Measurements from ENCODE around the gene IBTK.
"Not testable (repeated sequence)": the region's sequence is repeated elsewhere in the genome, so short reads cannot be mapped to it uniquely, and the experiment has no call there.

Gene IBTK

DNA sequence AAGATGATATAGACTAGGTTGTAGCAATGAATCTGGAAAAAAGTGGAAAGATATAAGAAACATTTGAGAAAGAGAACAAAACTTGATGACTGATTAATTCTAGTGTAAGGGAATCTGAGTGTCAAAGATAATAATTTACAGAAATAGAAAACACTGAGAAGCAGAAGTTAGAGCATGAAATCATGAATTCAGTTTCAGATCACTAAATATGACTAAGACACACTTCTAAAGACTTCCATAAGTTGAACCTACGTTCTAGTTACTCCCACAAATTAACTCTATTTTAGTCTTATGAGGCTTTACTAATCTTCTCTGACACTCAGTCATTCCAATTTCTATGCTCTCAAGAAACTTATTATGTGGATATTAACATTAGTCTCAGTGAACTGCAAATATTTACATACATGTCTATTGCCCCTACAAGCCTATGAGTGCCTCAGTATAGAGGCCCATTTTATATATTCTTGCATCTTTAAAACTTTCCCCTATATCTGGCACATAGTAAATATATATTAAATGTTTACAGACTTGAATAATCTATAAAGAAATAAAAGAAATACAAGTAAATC is 30.4 kb downstream of the IBTK start:
- H3K36me3 Mint-ChIP-seq (ENCODE audit: low read depth) = peaks cover 46% of the 10 kb centered on the region
- DNase-seq (no peak), ATAC-seq (no peak)
- H3K27ac Mint-ChIP-seq = no peak overlapping the region
- no peaks in the 10 kb centered on the region for H3K9me3 Mint-ChIP-seq
- peaks cover 2% of the 10 kb centered on the region for H3K4me1 Mint-ChIP-seq
- H3K4me3 Mint-ChIP-seq = no peak overlapping the region
- H3K27me3 Mint-ChIP-seq = no peaks in the 10 kb centered on the region

DNA sequence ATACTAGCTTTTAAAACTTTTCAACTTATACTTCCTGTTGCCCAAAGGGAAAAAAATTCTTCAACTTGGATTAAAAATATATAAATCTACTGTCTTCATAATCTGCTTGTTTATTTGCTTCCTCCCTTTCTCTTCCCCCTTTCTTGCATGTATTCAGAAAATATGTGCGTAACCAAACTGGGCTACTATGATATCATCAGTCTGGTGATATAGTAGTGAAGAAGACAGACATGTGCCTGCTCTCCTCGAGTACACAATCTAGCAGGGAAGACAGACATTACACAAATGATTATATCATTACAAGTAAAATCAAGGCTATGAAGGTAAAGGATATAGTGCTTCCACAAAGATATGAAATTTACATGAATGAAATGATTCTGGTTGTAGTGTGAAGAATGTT is 31.0 kb downstream of the IBTK start:
- Mint-ChIP-seq H3K9me3 (no peaks in the 10 kb centered on the region), H3K27me3 (no peaks in the 10 kb centered on the region), H3K36me3 (ENCODE audit: low read depth) (peaks cover 46% of the 10 kb centered on the region), H3K4me1 (peaks cover 2% of the 10 kb centered on the region), H3K27ac (no peak overlapping the region), H3K4me3 (no peak overlapping the region)
- ATAC-seq (no peak), DNase-seq (no peak)

DNA sequence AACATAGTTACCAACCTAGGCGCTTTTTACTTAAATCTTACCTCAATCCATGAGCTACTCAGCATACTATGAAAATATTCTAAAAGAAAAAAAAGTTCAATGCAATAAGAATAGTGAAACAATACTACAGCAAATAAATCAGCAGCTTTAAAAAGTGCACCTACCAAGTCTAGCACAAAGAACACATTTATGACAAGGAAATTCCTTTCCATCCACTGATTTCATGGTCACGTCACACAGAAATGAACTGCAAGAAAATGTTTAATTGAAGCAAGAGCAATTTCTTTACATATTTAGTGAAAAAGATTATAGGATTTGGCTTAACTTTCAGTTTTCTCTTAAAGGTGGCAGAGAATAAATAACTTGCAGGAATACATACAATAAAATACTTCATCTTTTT is 36.2 kb downstream of the IBTK start:
- no peaks in the 10 kb centered on the region for H3K9me3 Mint-ChIP-seq
- no peaks in the 10 kb centered on the region for H3K27me3 Mint-ChIP-seq
- peaks cover 51% of the 10 kb centered on the region for H3K36me3 Mint-ChIP-seq (ENCODE audit: low read depth)
- no peak overlapping the region for H3K27ac Mint-ChIP-seq
- H3K4me3 Mint-ChIP-seq = no peak overlapping the region
- ATAC-seq (no peak), DNase-seq (no peak)
- H3K4me1 Mint-ChIP-seq = no peaks in the 10 kb centered on the region

DNA sequence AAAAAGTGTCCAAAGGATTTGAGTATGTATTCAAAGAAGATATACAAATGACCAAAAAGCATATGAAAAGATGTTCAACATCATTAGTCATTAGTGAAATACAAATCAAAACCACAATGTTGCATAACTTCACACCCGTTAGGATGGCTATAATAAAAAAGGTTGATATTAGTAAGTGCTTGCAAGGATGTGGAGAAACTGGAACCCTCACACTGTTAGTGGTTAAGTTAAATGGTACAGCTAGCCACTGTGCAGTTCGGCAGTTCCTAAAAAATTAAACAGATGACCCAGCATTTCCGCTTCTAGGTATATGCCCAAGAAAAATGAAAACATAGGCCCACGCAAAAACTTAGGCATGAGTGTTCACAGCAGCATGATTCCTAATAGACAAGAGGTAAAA is 38.6 kb downstream of the IBTK start:
- Mint-ChIP-seq H3K4me3 (no peak overlapping the region), H3K27me3 (no peaks in the 10 kb centered on the region), H3K27ac (no peak overlapping the region), H3K4me1 (no peaks in the 10 kb centered on the region), H3K9me3 (no peaks in the 10 kb centered on the region), H3K36me3 (ENCODE audit: low read depth) (peaks cover 48% of the 10 kb centered on the region)
- DNase-seq (no peak), ATAC-seq (no peak)

DNA sequence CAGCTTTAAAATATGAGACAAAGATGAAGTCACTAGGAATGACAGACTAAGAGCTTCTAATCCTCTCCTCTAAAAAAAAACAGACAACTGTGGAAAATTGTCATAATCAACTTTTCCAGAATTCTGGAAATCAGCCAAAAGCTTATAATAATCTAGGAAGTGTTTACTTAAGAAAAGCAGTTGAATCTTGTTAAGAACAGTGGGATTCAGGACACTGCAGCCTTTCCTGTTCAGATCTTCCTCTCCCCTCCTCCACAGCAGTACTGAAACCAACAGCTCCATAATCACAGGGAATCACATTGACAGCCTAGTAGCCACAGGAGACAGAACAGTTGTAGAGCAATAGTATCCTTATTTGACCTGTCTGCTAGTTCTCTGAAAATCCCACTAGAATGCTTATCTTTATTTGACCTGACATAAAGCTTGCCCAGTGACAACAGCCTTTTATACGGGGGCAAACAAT is 41.6 kb downstream of the IBTK start:
- H3K27me3 Mint-ChIP-seq = no peaks in the 10 kb centered on the region
- H3K36me3 Mint-ChIP-seq (ENCODE audit: low read depth) = peaks cover 51% of the 10 kb centered on the region
- H3K4me3 Mint-ChIP-seq = no peak overlapping the region
- ATAC-seq (no peak), DNase-seq (no peak)
- H3K27ac Mint-ChIP-seq = no peak overlapping the region
- no peaks in the 10 kb centered on the region for H3K9me3 Mint-ChIP-seq
- H3K4me1 Mint-ChIP-seq = no peaks in the 10 kb centered on the region

DNA sequence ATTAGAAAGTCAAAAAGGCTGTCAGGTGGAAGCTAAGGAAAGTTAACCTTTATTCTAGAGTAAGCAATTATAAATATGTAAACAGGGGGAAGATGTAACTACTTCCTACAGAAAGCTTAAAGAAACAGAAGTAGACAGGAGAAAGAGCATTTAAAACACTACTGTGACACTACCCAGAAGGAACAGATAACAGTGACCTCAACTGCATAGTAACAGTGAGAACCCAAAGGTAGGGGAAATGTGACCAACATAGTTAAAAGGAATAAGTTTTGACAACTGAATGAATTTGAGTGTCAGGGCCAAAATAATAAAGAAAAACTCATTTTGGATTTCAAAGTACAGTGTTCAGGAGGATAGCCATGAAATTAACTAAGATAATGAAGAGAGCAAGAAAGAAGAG is 43.5 kb downstream of the IBTK start:
- Mint-ChIP-seq H3K36me3 (ENCODE audit: low read depth) (peaks cover 51% of the 10 kb centered on the region), H3K4me1 (no peaks in the 10 kb centered on the region), H3K9me3 (no peaks in the 10 kb centered on the region), H3K4me3 (no peak overlapping the region), H3K27ac (no peak overlapping the region), H3K27me3 (no peaks in the 10 kb centered on the region)
- no peak for DNase-seq
- ATAC-seq = no peak

DNA sequence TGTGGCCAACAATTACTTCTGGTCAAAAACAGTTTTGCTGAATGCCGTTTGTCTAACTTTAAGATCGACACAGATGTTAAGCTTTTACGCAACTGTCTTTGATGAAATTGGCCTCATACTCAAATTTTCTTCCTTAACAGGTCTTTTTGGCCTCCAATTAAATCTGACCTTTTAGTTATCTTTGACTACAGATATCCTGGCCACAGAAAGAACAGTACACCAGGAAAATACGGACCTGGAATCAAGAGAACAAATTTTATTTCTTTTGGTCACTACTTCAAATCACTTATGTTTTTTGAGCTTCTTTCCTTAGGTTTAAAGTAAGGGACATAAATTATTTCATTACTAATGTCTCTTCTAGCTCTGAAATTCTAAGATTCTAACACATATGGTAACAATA is 49.8 kb downstream of the IBTK start:
- H3K4me3 Mint-ChIP-seq = no peak overlapping the region
- H3K36me3 Mint-ChIP-seq (ENCODE audit: low read depth) = peaks cover 49% of the 10 kb centered on the region
- no peaks in the 10 kb centered on the region for H3K4me1 Mint-ChIP-seq
- no peaks in the 10 kb centered on the region for H3K9me3 Mint-ChIP-seq
- H3K27me3 Mint-ChIP-seq = no peaks in the 10 kb centered on the region
- no peak for DNase-seq
- H3K27ac Mint-ChIP-seq = no peak overlapping the region
- ATAC-seq = no peak

DNA sequence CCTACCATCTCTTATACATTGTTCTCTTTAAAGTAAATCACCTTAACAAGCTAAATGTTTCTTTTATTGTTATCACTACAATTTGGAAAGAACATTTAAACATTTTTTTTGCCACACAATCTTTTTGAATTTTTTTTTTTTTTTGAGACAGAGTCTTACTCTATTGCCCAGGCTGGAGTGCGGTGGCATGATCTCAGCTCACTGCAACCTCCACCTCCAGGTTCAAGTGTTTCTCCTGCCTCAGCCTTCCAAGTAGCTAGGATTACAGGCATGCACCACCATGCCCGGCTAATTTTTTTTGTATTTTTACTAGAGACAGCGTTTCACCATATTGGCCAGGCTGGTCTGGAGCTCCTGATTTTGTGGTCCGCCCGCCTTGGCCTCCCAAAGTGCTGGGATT is 50.3 kb downstream of the IBTK start:
- H3K4me1 Mint-ChIP-seq, ATAC-seq, H3K4me3 Mint-ChIP-seq, H3K27ac Mint-ChIP-seq, H3K27me3 Mint-ChIP-seq, DNase-seq, H3K9me3 Mint-ChIP-seq: not testable (repeated sequence)
- peaks cover 46% of the 10 kb centered on the region for H3K36me3 Mint-ChIP-seq (ENCODE audit: low read depth)

DNA sequence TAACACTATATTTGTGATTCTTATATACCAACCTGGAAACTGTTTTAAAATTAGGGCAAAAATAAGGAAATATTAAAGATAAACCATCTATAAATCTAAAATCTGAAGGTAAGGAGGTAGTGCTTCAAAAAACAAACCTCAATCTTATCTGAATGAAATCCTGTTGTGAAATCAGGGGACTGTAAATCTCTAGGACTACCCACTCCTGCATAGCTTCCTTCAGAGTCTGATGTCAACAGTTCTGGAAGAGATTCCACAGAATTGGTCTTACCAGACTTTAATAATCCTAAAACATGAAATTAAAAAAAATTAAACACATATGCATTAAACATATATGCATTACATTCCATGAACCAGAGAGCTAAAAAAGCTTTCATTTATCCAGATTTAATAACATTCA is 51.4 kb downstream of the IBTK start:
- H3K36me3 Mint-ChIP-seq (ENCODE audit: low read depth) = peaks cover 47% of the 10 kb centered on the region
- no peak overlapping the region for H3K4me3 Mint-ChIP-seq
- no peaks in the 10 kb centered on the region for H3K27me3 Mint-ChIP-seq
- no peaks in the 10 kb centered on the region for H3K9me3 Mint-ChIP-seq
- H3K27ac Mint-ChIP-seq = no peak overlapping the region
- ATAC-seq = no peak
- H3K4me1 Mint-ChIP-seq = no peaks in the 10 kb centered on the region
- no peak for DNase-seq

DNA sequence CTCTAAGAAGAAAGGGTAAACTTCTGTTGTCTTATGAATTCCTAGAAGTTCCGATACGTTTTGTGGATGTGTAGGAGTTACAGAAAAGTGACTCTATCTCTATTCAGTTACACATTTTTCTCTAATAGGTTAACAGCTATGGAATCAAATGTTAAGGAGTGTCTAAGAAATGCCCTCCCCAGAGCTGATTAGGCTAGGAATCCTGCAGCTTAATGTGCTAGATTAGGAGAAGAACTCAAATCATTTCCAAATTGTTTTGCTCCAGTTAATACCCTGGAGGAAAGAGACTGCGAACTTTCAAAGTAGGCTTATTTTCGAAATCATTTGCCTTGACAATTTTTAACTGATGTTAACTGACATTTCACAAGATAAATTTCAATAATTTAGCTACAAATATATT is 51.9 kb downstream of the IBTK start:
- H3K9me3 Mint-ChIP-seq = no peaks in the 10 kb centered on the region
- H3K27me3 Mint-ChIP-seq = no peaks in the 10 kb centered on the region
- no peak overlapping the region for H3K27ac Mint-ChIP-seq
- no peak for ATAC-seq
- no peaks in the 10 kb centered on the region for H3K4me1 Mint-ChIP-seq
- H3K36me3 Mint-ChIP-seq (ENCODE audit: low read depth) = peaks cover 46% of the 10 kb centered on the region
- no peak overlapping the region for H3K4me3 Mint-ChIP-seq
- DNase-seq = no peak

DNA sequence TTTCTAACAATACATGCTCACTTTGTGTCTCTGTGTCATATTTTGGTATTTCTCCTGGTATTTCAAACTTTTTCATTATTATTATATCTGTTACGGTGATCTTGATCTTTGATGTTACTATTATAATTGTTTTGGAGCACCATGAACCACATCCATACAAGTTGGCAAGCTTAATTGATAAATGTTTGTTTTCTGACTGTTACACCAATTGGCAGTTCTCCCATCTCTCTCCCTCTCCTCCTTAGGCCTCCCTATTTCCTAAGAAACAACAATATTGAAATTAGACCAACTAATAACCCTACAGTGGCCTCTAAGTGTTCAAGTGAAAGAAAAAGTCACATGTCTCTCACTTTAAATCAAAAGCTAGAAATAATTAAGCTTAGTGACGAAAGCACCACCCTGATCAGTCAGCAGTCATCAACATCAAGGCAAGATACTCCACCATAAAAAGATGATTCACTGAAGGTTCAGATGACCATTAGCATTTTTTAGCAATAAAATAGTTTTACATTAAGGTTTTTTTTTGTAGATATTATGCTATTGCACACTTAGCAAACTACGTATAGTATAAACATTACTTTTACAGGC is 61.5 kb downstream of the IBTK start:
- Mint-ChIP-seq H3K4me3 (no peak overlapping the region), H3K27ac (no peak overlapping the region), H3K9me3 (no peaks in the 10 kb centered on the region), H3K27me3 (no peaks in the 10 kb centered on the region), H3K36me3 (ENCODE audit: low read depth) (peaks cover 44% of the 10 kb centered on the region), H3K4me1 (peaks cover 6% of the 10 kb centered on the region)
- ATAC-seq (no peak), DNase-seq (no peak)

DNA sequence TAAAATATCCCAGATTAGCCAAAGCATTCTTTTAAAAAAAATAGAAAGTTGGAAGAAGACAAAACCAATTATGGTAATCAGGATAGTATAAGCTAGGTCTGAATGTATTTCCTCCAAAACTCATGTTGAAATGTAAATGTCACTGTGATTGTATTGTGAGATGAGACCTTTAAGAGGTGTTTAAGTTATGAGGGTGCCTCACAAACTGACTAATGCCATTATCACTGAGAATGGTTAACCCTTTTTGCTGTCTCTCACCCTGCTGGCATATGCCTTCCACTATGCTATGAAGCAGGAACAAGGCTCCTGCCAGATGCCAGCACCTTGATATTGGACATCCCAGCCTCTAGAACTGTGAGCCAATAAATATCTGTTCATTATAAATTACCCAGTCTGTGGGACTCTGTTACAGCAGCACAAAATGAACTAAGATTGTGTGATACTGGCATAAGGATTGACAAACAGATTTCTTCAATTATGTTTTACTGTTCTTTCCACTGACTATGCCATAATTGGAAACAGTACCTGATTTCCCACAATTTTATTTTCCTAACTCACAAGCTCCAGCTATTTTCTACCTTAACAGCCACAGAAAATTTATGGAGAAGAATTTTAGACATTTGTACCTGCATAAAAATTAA is 63.8 kb downstream of the IBTK start:
- Mint-ChIP-seq H3K4me1 (peaks cover 6% of the 10 kb centered on the region), H3K27ac (no peak overlapping the region), H3K36me3 (ENCODE audit: low read depth) (peaks cover 41% of the 10 kb centered on the region), H3K9me3 (no peaks in the 10 kb centered on the region), H3K27me3 (no peaks in the 10 kb centered on the region), H3K4me3 (no peak overlapping the region)
- ATAC-seq (peak; percentile 68), DNase-seq (no peak)

DNA sequence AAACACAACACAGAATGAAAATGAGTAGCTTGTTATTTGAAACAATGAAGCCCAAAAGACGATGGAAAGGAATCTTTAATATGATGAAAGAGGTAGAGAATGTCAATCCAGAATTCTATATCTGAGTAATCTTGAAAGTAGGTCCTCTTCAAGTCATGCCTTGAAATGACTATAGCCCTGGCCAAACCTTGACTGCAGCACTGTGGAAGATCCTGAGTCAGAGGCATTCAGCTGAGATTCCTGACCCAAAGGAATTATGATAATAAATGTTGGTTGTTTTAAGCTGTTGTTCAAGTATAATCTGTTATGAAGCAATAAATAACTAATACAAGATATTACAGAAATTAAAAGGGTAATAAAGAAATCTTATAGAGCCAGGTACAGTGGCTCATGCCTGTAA is 64.8 kb downstream of the IBTK start:
- no peaks in the 10 kb centered on the region for H3K9me3 Mint-ChIP-seq
- no peaks in the 10 kb centered on the region for H3K27me3 Mint-ChIP-seq
- no peak overlapping the region for H3K4me3 Mint-ChIP-seq
- DNase-seq (no peak), ATAC-seq (peak; percentile 59)
- peaks cover 40% of the 10 kb centered on the region for H3K36me3 Mint-ChIP-seq (ENCODE audit: low read depth)
- peaks cover 6% of the 10 kb centered on the region for H3K4me1 Mint-ChIP-seq
- no peak overlapping the region for H3K27ac Mint-ChIP-seq

DNA sequence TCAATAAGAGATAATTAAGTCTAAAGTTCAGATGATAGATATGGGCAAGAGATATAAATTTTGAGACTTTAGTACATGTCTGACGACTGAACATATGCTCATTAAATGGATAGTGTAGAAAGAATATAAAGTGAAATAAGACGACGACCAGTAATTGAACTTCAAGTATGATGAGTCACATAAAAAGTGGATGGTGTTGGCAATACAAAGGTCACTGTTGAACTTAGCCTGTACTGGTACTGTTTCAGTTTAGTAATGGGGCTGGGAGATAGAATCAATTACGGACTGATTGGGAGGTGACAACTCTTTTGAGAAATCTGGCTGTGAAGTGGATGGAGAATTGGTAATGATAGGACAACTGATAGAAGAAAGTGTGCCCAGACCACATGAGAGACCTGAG is 68.1 kb downstream of the IBTK start:
- Mint-ChIP-seq H3K36me3 (ENCODE audit: low read depth) (peaks cover 31% of the 10 kb centered on the region), H3K4me1 (peaks cover 6% of the 10 kb centered on the region), H3K27me3 (no peaks in the 10 kb centered on the region), H3K9me3 (no peaks in the 10 kb centered on the region), H3K27ac (no peak overlapping the region), H3K4me3 (no peak overlapping the region)
- ATAC-seq (no peak), DNase-seq (no peak)

DNA sequence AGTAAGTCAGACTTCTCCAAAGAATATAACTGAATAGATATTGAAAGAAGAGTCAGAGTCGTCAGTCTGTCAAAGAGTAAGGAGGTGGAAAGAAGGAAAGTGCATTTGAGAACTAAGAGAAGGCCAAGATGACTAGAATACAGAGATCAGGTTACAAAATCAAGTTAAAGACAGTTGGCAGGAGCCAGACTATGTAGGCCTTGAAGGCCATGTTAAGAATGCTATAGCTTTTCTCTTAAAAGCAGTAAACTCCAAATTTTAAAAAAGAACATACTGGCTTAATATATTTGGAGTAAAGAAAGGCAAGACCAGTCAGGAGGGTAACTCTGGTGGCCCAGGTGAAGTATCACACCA is 68.8 kb downstream of the IBTK start:
- peaks cover 31% of the 10 kb centered on the region for H3K36me3 Mint-ChIP-seq (ENCODE audit: low read depth)
- no peaks in the 10 kb centered on the region for H3K27me3 Mint-ChIP-seq
- DNase-seq (no peak), ATAC-seq (no peak)
- no peaks in the 10 kb centered on the region for H3K9me3 Mint-ChIP-seq
- peaks cover 6% of the 10 kb centered on the region for H3K4me1 Mint-ChIP-seq
- H3K4me3 Mint-ChIP-seq = no peak overlapping the region
- no peak overlapping the region for H3K27ac Mint-ChIP-seq
